ENCODE data around the gene RAB11FIP5. TPM values are rescaled to one million over a fixed set of nuclear protein-coding genes. Genes with fewer than 3 reads are reported as not detected.

The RAB11FIP5 gene
- total RNA-seq, 1 donor from 2014 or later, result 21.8 TPM

GRCh38 chr2:73035899-73036711 is 76.6 kb downstream of the RAB11FIP5 start:
- no peak for DNase-seq

DNA sequence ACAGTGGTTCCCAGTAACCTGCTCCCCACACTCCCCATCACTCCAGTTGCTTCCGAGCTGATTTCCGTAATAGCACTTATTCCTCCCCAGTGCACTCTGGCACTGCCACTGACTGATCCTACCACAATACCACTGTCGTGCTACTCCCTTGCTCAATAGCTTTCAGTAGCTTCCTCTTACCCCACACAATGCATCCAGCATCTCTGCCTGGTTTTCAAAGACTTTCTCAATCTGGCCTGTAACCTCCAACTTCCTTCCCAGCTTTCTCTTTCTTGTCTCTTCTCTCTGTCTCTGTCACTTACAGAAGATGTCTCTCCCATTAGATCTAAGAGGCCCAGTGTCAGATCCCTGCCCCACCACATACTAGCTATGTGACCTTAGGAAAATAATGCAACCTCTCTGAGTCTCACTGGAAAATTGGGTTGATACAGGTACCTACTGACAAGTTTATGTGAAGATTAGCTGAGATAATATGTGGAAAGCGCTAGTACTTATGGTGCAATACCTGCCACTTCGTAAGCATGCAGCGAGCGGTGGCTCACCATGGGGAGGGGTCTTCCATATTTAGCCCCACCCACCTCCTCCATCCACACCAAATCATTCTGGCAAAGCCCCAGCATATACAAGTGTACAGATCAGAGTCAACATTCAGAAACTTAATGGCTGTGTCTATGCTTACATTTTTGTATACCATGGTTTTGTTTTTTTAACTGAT is 77.9 kb downstream of the RAB11FIP5 start:
- intact Hi-C loops (cut with micrococcal nuclease), result no loop called here
- H3K4me1 ChIP-seq, result peaks cover 3% of the 10 kb centered on the region
- no peaks in the 10 kb centered on the region for H3K9me3 ChIP-seq (replicated peaks)
- no peak overlapping the region for H3K27ac ChIP-seq (replicated peaks)
- TF ChIP-seq CTCF (IDR thresholded peaks at IDR 0.05; ENCODE audit: borderline replicate concordance), result no peak
- no peak for DNase-seq
- peaks cover 13% of the 10 kb centered on the region for H3K36me3 ChIP-seq
- no peaks in the 10 kb centered on the region for H3K27me3 ChIP-seq (ENCODE audit: low read depth)
- no peak overlapping the region for H3K4me3 ChIP-seq

More at GRCh38 chr2:73035899-73036711, 76.6 kb downstream of the RAB11FIP5 start:
- H3K4me1 ChIP-seq, result peaks cover 3% of the 10 kb centered on the region
- H3K4me3 ChIP-seq, result no peak overlapping the region
- H3K9me3 ChIP-seq (replicated peaks), result no peaks in the 10 kb centered on the region
- H3K27me3 ChIP-seq (ENCODE audit: low read depth), result no peaks in the 10 kb centered on the region
- no peak for TF ChIP-seq CTCF (IDR thresholded peaks at IDR 0.05; ENCODE audit: borderline replicate concordance)
- H3K36me3 ChIP-seq, result peaks cover 22% of the 10 kb centered on the region
- intact Hi-C loops (cut with micrococcal nuclease), result no loop called here
- H3K27ac ChIP-seq (replicated peaks), result no peak overlapping the region

DNA sequence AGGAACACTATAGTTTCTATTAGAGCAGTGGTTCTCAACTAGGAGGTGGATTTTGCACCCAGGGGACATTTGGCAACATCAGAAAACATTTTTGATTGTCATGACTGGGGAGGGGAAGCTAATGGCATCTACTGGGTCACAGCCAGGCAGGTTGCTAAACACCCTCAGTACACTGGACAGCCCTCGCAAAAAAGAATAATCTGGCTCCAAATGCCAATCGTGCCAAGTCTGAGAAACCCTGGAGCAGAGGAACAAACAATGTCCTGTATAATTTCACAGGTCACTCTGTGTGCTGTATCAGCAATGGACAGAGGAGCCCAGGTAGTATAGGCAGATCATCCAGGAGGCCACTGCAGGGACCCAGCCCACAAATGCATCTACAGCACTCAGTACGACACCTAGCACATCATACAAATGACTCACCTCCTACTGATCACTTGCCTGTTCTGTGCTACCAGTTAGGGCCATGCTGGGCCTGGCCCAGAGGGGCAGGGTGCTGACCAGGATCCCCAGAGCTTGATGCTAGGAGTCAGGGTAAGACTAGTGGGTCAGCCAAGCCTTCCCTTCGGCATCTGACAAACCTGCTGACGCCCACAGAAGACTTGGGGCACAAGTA is 78.9 kb downstream of the RAB11FIP5 start:
- H3K9me3 ChIP-seq (replicated peaks), result no peaks in the 10 kb centered on the region
- intact Hi-C loops (cut with micrococcal nuclease), result no loop called here
- H3K27ac ChIP-seq (replicated peaks), result no peak overlapping the region
- H3K4me3 ChIP-seq, result no peak overlapping the region
- H3K36me3 ChIP-seq, result peaks cover 11% of the 10 kb centered on the region
- no peaks in the 10 kb centered on the region for H3K27me3 ChIP-seq (ENCODE audit: low read depth)
- no peak for TF ChIP-seq CTCF (IDR thresholded peaks at IDR 0.05; ENCODE audit: borderline replicate concordance)
- H3K4me1 ChIP-seq, result peaks cover 3% of the 10 kb centered on the region
- no peak for DNase-seq

GRCh38 chr2:73033142-73033765 is 79.5 kb downstream of the RAB11FIP5 start:
- no peak overlapping the region for H3K27ac ChIP-seq (replicated peaks)
- intact Hi-C loops (cut with micrococcal nuclease), result no loop called here
- TF ChIP-seq CTCF (IDR thresholded peaks at IDR 0.05; ENCODE audit: borderline replicate concordance), result no peak
- DNase-seq, result no peak
- no peaks in the 10 kb centered on the region for H3K9me3 ChIP-seq (replicated peaks)
- no peak overlapping the region for H3K4me3 ChIP-seq
- H3K4me1 ChIP-seq, result peaks cover 3% of the 10 kb centered on the region
- H3K27me3 ChIP-seq (ENCODE audit: low read depth), result no peaks in the 10 kb centered on the region
- peaks cover 10% of the 10 kb centered on the region for H3K36me3 ChIP-seq

DNA sequence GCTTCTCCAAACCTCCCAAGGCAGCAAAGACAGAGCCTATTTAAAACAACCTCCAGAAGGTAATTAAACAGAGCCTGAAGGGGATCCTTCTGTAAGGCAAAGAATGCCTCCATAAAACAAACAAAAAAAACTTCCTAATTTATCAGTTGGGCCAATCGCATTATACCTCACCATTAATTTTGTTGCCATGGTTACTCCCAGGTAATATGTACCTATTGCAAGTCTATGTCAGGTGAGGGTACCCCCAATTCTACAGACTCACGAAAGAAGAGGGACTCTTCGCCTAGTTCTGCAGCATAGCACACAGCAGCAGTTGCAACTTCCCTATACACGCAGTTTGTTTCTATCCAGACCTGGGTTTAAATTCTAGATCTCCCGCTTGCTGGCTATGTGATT is 80.0 kb downstream of the RAB11FIP5 start:
- no peaks in the 10 kb centered on the region for H3K9me3 ChIP-seq (replicated peaks)
- intact Hi-C loops (cut with micrococcal nuclease), result no loop called here
- no peaks in the 10 kb centered on the region for H3K27me3 ChIP-seq (ENCODE audit: low read depth)
- H3K27ac ChIP-seq (replicated peaks), result no peak overlapping the region
- no peak for DNase-seq
- no peak for TF ChIP-seq CTCF (IDR thresholded peaks at IDR 0.05; ENCODE audit: borderline replicate concordance)
- H3K36me3 ChIP-seq, result peaks cover 10% of the 10 kb centered on the region
- H3K4me1 ChIP-seq, result peaks cover 3% of the 10 kb centered on the region
- H3K4me3 ChIP-seq, result no peak overlapping the region
